Measurements from ENCODE around the gene CRELD1.

CRELD1 gene

GRCh38 chr3:9903238-9903624, 30.4 kb upstream of the CRELD1 start:
- TF ChIP-seq ARNT (IDR thresholded peaks at IDR 0.05), result no peak
- ChIA-PET POLR2A (interaction anchor here (0.9 to 1.6 kb wide), 3 partner anchors 30 to 123 kb away, joined by 3 to 6 read pairs (median 3); partner anchors contain the start of gene CRELD1), CTCF (interaction anchor here (1.1 kb wide), 1 partner anchor 29 kb away, joined by 3 read pairs; no protein-coding TSS in a partner anchor)
- DNase-seq (ENCODE audit: extremely low spot score), result no peak

DNA sequence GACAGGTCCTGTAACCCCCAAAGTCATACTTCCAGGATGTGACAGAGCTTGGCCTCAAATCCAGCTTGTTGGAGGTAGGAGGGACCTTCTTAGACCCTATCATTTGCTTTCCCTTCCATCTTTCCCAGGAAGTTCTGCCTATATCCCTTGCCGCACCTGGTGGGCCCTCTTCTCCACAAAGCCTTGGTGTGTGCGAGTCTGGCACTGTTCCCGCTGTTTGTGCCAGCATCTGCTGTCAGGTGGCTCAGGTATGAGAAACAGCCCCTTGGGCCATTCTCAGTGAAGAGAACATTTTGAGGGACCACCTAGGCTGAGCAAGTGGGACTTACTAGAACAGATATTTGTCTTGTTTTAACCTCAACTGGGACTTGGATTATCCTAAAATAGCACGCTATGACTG, 29.7 kb upstream of the CRELD1 start:
- CTCF ChIA-PET, result no interaction called here
- POLR2A ChIA-PET, result interaction anchor here (0.7 to 1.0 kb wide), 2 partner anchors 12 to 14 kb away, joined by 3 read pairs; no protein-coding TSS in a partner anchor
- DNase-seq (ENCODE audit: extremely low spot score), result no peak
- TF ChIP-seq L3MBTL2 (conservative IDR thresholded peaks at IDR 0.05), result no peak
- TF ChIP-seq ELF4 (IDR thresholded peaks at IDR 0.05), result no peak
- no peak for TF ChIP-seq ZNF384 (IDR thresholded peaks at IDR 0.05)
- no peak for TF ChIP-seq TARDBP (IDR thresholded peaks at IDR 0.05)
- no peak for TF ChIP-seq FOXM1 (IDR thresholded peaks at IDR 0.05; ENCODE audit: borderline replicate concordance)
- TF ChIP-seq LEF1 (IDR thresholded peaks at IDR 0.05; ENCODE audit: borderline replicate concordance), result no peak
- TF ChIP-seq NFRKB (IDR thresholded peaks at IDR 0.05), result no peak
- TF ChIP-seq SP1 (IDR thresholded peaks at IDR 0.05), result no peak
- TF ChIP-seq, protein P1, sequence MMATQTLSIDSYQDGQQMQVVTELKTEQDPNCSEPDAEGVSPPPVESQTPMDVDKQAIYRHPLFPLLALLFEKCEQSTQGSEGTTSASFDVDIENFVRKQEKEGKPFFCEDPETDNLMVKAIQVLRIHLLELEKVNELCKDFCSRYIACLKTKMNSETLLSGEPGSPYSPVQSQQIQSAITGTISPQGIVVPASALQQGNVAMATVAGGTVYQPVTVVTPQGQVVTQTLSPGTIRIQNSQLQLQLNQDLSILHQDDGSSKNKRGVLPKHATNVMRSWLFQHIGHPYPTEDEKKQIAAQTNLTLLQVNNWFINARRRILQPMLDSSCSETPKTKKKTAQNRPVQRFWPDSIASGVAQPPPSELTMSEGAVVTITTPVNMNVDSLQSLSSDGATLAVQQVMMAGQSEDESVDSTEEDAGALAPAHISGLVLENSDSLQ (IDR thresholded peaks at IDR 0.05), result no peak

DNA sequence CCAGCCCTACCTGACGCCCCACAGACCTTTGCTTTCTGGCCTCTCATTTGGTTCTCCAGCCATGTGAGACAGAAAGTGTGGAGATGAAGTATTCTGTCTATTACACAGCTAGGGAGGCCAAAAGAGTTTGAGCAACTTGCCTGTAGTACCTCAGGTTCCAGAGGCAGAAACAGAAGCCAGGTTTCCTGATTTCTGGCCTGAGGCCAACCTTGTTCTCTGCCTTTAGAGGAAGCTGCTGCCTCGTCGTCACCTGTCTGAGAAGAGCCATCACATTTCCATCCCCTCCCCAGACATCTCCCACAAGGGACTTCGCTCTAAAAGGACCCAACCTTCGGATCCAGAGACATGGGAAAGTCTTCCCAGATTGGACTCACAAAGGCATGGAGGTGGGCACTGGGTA, 27.2 kb upstream of the CRELD1 start:
- ChIA-PET POLR2A (no interaction called here), CTCF (interaction anchor here (1.1 kb wide), 1 partner anchor 25 kb away, joined by 3 read pairs; no protein-coding TSS in a partner anchor)
- TF ChIP-seq TARDBP (IDR thresholded peaks at IDR 0.05) (no peak), SP1 (IDR thresholded peaks at IDR 0.05) (no peak), LEF1 (IDR thresholded peaks at IDR 0.05; ENCODE audit: borderline replicate concordance) (no peak)
- DNase-seq (ENCODE audit: extremely low spot score), result no peak

GRCh38 chr3:9908286-9908685, 25.3 kb upstream of the CRELD1 start:
- ChIA-PET POLR2A (interaction anchor here (1.2 kb wide), 1 partner anchor 15 kb away, joined by 3 read pairs; no protein-coding TSS in a partner anchor), CTCF (no interaction called here)

DNA sequence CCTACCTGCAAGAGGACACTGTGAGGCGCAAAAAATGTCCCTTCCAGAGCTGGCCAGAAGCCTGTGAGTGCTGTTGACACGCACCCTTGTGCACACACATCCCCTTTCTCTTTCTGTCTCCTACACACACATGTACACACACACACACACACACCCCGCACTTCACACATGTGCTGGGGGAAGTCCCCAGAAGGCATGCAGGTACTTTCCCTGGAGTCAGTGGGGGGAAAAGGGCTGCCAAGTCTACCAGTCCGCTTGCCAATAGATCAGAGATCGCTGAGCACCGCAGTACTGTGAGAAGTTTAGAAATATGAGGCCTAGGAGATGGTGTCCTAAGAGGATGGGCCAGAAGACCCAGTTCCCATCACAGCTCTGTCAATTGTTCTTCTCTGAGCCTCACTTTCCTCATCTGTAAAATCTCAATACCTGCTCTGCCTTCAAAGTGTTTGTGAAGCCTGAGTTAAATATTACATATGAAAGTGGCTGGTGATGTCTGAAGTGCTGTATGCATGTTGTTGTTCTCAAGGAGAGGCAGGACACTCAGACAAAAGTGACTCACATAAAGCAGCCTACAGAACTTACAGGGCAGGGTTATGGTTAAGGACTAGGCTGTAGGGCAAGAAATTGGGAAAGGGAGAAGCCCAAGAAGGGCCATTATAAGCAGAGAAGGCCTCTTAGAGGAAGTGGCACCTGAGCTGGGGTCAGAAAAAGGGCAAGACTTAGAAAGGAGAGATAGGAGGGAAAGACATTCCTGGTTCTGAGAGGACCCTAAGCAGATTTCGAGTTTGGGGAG, 24.2 kb upstream of the CRELD1 start:
- POLR2A ChIA-PET, result interaction anchor here (1.2 kb wide), 1 partner anchor 16 kb away, joined by 3 read pairs; no protein-coding TSS in a partner anchor
- CTCF ChIA-PET, result no interaction called here
- no peak for TF ChIP-seq FOXK2 (IDR thresholded peaks at IDR 0.05)
- no peak for TF ChIP-seq ZNF384 (IDR thresholded peaks at IDR 0.05)
- TF ChIP-seq ARNT (IDR thresholded peaks at IDR 0.05), result no peak
- TF ChIP-seq HDGF (IDR thresholded peaks at IDR 0.05; ENCODE audit: borderline replicate concordance), result no peak
- TF ChIP-seq LEF1 (IDR thresholded peaks at IDR 0.05; ENCODE audit: borderline replicate concordance), result no peak
- TF ChIP-seq SUZ12 (IDR thresholded peaks at IDR 0.05), result no peak
- no peak for TF ChIP-seq BHLHE40 (IDR thresholded peaks at IDR 0.05; ENCODE audit: borderline replicate concordance)
- no peak for TF ChIP-seq L3MBTL2 (conservative IDR thresholded peaks at IDR 0.05)
- no peak for TF ChIP-seq FOXA1 (IDR thresholded peaks at IDR 0.05)
- no peak for TF ChIP-seq CTBP1 (IDR thresholded peaks at IDR 0.05; ENCODE audit: borderline replicate concordance)
- no peak for TF ChIP-seq ELF4 (IDR thresholded peaks at IDR 0.05)
- DNase-seq (ENCODE audit: extremely low spot score), result no peak

More at GRCh38 chr3:9908286-9908685, 25.3 kb upstream of the CRELD1 start:
- TF ChIP-seq ZNF384 (IDR thresholded peaks at IDR 0.05), result no peak
- no peak for DNase-seq (ENCODE audit: extremely low spot score)

DNA sequence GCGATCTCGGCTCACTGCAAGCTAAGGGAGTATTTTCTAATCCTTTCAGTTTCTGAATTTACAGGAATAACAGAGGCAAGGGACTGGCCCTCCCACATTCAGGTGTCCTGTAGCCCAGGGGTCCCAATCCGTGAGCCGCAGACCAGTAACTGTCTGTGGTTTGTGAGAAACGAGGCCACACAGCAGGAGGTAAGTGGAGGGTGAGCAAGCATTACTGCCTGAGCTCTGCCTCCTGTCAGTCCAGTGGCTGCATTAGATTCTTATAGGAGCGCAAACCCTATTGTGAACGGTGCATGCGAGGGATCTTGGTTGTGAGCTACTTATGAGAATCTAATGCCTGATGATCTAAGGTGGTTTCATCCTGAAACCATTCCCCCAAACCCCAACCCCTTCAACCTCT, 21.8 kb upstream of the CRELD1 start:
- POLR2A ChIA-PET, result interaction anchor here (1.3 kb wide), 1 partner anchor 18 kb away, joined by 5 read pairs; no protein-coding TSS in a partner anchor
- no peak for TF ChIP-seq ELF4 (IDR thresholded peaks at IDR 0.05)
- TF ChIP-seq, protein P1 (IDR thresholded peaks at IDR 0.05), result 0 out of 2 replicates have a peak, but pooled peaks have one; percentile 22
- DNase-seq (ENCODE audit: extremely low spot score), result no peak
- CTCF ChIA-PET, result no interaction called here

DNA sequence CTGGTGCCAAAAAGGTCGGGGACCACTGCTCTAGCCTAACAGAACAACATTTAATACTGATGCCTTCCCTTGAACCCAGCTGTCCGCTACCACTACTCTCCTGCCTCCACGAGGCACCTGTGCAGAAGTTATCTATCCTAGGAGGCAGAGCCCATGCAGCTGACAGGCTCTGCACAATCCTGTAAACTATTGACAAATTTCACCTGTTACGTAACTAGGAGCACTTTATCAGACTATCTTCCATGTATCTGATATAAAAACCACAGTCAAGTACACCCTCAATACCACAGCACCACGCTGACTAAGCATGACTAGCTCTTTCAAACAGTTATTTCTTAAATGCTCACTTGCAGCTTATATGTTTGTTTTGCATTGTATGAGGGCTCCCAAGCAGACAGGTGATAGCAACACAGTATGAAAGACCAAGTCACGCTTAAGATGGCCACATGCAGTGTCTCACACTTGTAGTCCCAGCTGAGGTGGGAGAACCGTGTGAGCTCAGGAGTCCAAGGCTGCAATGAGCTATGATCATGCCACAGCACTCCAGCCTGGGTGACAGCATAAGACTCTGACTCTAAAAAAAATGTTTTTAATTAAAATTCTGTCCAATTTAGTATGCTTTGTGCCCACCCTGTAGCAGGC, 21.2 kb upstream of the CRELD1 start:
- CTCF ChIA-PET, result no interaction called here
- no peak for DNase-seq (ENCODE audit: extremely low spot score)
- TF ChIP-seq ZNF384 (IDR thresholded peaks at IDR 0.05) (no peak), FOXK2 (IDR thresholded peaks at IDR 0.05) (no peak), L3MBTL2 (conservative IDR thresholded peaks at IDR 0.05) (no peak), CTBP1 (IDR thresholded peaks at IDR 0.05; ENCODE audit: borderline replicate concordance) (no peak), NFRKB (IDR thresholded peaks at IDR 0.05) (no peak), FOXM1 (IDR thresholded peaks at IDR 0.05; ENCODE audit: borderline replicate concordance) (no peak), BHLHE40 (IDR thresholded peaks at IDR 0.05; ENCODE audit: borderline replicate concordance) (no peak), LEF1 (IDR thresholded peaks at IDR 0.05; ENCODE audit: borderline replicate concordance) (no peak), ELF4 (IDR thresholded peaks at IDR 0.05) (no peak), TARDBP (IDR thresholded peaks at IDR 0.05) (no peak), FOXA1 (IDR thresholded peaks at IDR 0.05) (no peak), HDGF (IDR thresholded peaks at IDR 0.05; ENCODE audit: borderline replicate concordance) (no peak), SP1 (IDR thresholded peaks at IDR 0.05) (no peak), ARNT (IDR thresholded peaks at IDR 0.05) (no peak), SUZ12 (IDR thresholded peaks at IDR 0.05) (no peak)
- TF ChIP-seq, protein P1 (IDR thresholded peaks at IDR 0.05), result no peak
- POLR2A ChIA-PET, result interaction anchor here (1.1 to 1.7 kb wide), 3 partner anchors 15 to 22 kb away, joined by 3 to 6 read pairs (median 5); partner anchors contain the start of gene JAGN1

Measured in HEK293T (cell line).